Activated CD8-positive, alpha-beta memory T cell treated with anti-CD3 and anti-CD28 coated beads for 36 hours (primary cell): ENCODE data around the gene FPR2. TPM values are rescaled to one million over a fixed set of nuclear protein-coding genes. Genes with fewer than 3 reads are reported as not detected.

Experiments used
- CTCF ChIA-PET: fragments of 350-600 bp; sonication (Branson Sonifier 250); formaldehyde crosslinking; loops from one replicate; lab custom pipeline; 2021; ENCODE audit warnings: antibody characterized with exemption; lab: Charles Lee
- POLR2A ChIA-PET: fragments of 350-600 bp; sonication (Branson Sonifier 250); formaldehyde crosslinking; loops from one replicate; lab custom pipeline; 2021; ENCODE audit warnings: antibody characterized with exemption; lab: Charles Lee
- total RNA-seq, 2 experiments: library from RNA; stranded (reverse); gene quantifications; one replicate each; pipeline ENCODE4 v1.2.3, GENCODE V29; 2021

The FPR2 gene
- total RNA-seq, 2 experiments from 2014 or later: not detected

DNA sequence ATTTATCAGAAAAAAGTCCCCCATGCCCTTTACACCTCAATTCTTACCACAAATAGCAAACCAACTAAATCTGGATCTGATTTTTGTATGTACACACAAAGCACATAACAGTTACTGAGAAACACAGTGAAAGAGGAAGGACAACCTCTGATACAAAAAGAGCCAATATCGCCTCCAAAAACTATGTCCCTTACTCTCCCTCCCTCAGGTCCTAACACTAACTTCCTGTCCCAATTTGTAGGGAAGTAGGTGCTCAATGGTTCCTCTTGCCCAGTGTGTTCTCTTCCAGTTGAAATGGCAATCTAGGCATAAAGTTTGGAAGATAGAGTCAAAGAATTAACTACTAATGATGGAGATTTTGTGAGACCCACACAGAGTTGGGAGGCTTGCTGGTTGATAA is 18.2 kb downstream of the FPR2 start:
- POLR2A ChIA-PET: no interaction called here
- CTCF ChIA-PET: no interaction called here

DNA sequence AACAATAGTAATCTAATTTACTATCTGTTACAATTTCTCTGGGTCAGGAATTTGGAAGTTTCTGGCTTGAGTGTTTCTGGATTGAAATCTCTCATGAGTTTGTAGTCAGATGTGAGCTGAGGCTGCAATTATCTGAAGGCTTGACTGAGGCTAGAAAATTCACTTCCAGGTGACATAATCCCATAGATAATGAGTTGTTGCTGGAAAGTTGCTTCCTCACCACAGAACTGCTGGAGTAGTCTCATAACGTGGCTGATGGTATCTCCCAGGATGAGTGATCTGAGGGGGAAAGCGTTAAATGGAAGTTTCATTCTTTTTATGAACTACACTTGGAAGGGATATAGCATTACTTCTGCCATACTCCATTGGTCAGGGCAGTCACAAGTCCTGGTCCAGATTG is 18.7 kb downstream of the FPR2 start:
- ChIA-PET CTCF (no interaction called here), POLR2A (no interaction called here)

GRCh38 chr19:51780270-51780669 is 19.3 kb downstream of the FPR2 start:
- CTCF ChIA-PET: no interaction called here
- POLR2A ChIA-PET: no interaction called here

DNA sequence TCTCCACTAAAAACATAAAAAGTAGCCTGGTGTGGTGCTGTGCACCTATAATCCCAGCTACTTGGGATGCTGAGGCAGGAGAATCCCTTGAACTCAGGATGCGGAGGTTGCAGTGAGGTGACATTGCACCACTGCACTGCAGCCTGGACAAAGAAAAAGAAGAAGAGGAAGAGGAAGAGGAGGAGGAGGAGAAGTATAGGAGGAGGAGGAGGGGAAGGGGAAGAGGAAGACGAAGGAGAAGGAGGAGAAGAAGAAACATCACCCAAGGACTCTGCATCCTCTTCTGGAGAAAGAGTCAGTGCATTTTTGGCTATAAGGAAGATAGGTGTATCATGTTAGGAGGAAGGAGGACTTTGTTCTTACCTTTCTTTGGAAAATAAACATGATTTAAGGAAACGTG is 21.0 kb downstream of the FPR2 start:
- POLR2A ChIA-PET: no interaction called here
- CTCF ChIA-PET: no interaction called here

DNA sequence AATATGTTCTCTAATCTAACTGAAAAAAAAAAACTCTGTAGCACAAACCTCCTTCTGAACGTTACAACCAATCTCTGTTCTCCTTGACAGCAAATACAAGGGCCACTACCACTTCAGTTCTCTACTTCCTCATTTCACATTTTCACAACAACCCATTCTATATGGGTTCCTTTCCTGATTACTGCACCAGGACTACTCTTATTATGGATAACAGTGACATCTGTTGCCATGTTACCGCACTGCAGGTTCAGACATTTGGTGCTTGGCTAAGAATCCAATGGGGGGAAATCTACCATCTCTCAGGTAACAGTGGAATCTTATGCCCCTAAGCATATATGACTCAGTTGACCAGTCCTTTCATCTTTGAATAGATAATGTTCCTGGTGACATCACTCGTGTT is 22.4 kb downstream of the FPR2 start:
- POLR2A ChIA-PET: no interaction called here
- CTCF ChIA-PET: no interaction called here

DNA sequence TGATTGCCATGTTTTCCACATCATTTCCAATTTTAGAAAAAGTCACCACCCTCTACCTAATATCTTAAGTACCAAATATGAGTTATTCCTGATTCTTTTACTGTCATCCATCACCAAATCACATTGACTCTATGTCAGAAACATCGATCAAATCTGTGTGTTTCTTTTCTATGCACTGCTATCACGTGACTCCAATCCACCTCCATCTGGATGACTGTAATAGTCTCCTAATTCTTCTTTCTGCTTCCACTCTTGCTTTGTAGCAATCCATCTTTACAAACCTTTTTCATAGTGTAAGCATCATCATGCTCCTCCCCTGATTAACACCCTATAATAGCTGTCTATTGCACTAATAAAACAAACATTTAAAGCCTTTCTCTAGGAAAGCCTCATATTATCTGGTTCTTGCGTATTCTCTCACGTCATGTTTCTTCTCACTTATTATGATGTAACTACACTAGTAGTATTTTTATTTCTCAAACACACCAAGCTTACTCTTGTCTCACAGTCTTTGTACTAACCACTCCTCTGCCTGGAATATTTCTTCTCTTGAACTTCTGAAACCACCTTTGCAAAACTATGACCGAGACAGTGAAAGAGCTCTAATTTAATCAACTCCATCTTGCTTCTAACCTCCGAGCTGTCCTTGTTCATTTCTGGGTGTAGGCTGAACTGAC is 23.3 kb downstream of the FPR2 start:
- ChIA-PET POLR2A (no interaction called here), CTCF (no interaction called here)

- CTCF ChIA-PET: no interaction called here
- POLR2A ChIA-PET: no interaction called here
These were observed 24.1 kb downstream of the FPR2 start for GRCh38 chr19:51784922-51785690.

DNA sequence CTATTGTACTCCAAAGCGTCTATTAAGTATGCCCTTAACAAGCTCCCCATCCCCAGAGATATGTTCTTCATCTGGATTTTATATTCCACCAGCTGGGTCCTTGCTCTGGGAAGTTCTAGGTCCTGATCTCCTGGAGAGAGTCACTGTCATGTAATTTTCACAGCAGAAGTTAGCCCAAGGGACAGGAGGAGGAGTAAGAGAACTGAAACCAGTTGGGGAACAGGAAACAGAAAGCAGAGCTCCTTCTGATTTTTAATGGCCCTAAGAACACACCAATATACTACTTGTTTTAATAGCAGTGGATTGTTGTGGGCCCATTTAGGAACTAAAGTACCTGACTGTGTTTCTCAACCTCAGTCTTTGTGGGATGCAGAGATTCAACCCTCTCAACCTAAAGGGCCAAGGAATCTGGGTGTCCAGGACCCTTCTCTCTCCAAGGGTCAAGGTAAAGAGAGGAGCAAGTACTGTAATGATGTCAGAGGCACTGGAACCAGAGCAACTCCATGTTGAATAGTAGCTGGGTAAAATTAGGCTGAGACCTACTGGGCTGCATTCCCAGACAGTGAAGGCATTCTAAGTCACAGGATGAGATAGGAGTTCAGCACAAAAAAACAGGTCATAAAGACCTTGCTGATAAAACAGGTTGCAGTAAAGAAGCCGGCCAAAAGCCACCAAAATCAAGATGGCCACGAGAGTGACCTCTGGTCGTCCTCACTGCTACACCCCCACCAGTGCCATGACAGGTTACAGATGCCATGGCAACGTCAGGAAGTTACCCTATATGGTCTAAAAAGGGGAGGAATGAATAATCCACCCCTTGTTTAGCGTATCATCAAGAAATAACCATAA is 25.9 kb downstream of the FPR2 start:
- ChIA-PET CTCF (no interaction called here), POLR2A (no interaction called here)

- CTCF ChIA-PET: no interaction called here
These were observed 27.0 kb downstream of the FPR2 start for GRCh38 chr19:51788029-51788428.

GRCh38 chr19:51789061-51789795 is 28.2 kb downstream of the FPR2 start:
- POLR2A ChIA-PET: no interaction called here
- CTCF ChIA-PET: no interaction called here

More at GRCh38 chr19:51788029-51788428, 27.0 kb downstream of the FPR2 start:
- POLR2A ChIA-PET: no interaction called here

DNA sequence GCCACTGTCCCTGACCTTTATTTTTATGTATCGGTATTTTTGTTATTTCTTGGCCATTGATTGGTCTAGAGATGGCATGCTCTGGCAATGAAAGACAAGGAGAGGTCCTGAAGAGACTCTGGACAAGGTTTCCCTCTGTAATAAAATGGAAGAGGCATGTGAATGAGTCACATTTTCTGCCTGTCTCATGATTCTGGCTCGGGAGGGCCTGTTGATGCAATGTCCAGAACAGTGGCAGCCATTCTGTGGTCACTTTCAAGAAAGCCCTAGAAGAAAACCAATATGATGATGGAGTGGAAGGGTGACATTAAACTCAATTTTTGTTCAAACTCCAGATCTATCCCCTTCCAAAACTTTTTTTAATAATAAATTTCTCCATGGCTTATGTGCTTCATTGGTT is 32.0 kb downstream of the FPR2 start:
- CTCF ChIA-PET: no interaction called here
- POLR2A ChIA-PET: no interaction called here

DNA sequence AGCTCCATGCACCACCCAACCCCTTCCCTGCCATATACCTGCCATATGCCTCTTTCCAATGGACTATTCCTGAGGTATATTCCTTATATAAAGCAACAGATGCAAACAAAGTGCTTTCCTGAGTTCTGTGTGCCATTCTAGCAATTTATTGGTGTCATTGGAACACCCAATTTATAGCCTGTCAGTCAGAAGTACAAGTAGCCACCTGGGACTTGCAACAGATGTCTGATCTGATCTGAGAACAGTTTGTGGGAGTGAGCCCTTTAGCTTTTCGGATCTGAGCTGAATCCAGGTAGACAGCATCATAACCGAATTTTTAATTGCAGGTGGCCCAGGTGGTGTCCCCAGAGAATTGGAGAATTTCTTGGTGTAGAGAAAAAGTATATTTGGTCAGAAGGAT is 33.0 kb downstream of the FPR2 start:
- CTCF ChIA-PET: no interaction called here

DNA sequence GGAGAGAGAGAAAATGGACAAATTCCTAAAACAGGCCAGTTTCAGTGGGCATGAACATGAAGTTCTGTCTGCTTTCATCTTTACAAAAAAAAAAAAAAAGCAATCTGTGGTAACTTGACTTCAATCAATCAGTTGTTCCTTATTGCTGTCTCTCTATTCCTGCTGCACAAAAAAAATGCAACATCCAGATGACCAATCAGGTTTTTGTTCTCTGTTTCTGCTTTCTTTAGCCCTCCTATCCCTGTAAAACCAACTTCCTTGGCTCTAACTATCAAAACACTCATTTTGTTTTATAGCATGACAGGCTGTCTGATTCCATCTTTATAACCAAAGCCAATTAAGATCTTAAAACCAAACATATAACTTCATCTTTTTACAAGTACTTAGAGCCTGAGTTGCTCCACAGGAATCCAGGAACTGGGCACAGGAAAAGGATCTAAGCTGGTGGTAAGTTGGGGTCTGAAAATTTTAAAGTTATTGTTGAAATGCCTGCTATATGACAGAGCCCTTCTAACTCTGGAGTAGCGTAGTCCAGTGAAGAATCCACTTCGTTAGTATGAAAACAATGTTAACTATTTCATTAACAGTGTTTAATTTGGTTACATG is 34.0 kb downstream of the FPR2 start, which contains the start of gene FPR3:
Gene FPR3 (plus strand): TSS at position 273 of the 606 bp plus-strand sequence. CDS start 28,592 bp downstream, outside the sequence.
- CTCF ChIA-PET: no interaction called here
- POLR2A ChIA-PET: no interaction called here

More for the DNA sequence above, 33.0 kb downstream of the FPR2 start:
- POLR2A ChIA-PET: no interaction called here

- ChIA-PET CTCF (interaction anchor here (1.8 kb wide), 1 partner anchor 9 kb away, joined by 4 read pairs; no protein-coding TSS in a partner anchor), POLR2A (no interaction called here)
These were observed 35.3 kb downstream of the FPR2 start for GRCh38 chr19:51796195-51796679.

- POLR2A ChIA-PET: no interaction called here
- CTCF ChIA-PET: interaction anchor here (1.8 kb wide), 1 partner anchor 8 kb away, joined by 4 read pairs; no protein-coding TSS in a partner anchor
These were observed 36.5 kb downstream of the FPR2 start for GRCh38 chr19:51797480-51797879.

DNA sequence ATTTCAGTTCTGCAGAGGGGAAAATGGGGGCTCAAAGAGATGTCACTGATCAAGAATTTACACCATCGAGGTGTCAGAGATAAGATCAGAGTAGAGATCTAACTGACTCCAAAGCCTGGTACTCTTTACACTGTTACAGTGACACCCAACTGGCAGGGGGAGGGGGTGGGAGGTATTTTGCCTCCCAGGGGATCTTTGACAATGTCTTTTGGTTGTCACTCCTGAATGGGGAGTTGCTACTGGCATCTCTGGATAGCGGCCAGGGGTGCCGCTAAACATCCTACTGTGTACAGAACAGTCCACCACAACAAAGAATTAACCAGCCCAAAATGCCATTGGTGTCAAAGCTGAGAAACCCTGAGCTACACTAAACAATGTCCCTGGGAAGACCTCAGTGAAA is 37.1 kb downstream of the FPR2 start:
- CTCF ChIA-PET: no interaction called here
- POLR2A ChIA-PET: interaction anchor here (0.5 kb wide), 1 partner anchor 49 kb away, joined by 3 read pairs; no protein-coding TSS in a partner anchor

DNA sequence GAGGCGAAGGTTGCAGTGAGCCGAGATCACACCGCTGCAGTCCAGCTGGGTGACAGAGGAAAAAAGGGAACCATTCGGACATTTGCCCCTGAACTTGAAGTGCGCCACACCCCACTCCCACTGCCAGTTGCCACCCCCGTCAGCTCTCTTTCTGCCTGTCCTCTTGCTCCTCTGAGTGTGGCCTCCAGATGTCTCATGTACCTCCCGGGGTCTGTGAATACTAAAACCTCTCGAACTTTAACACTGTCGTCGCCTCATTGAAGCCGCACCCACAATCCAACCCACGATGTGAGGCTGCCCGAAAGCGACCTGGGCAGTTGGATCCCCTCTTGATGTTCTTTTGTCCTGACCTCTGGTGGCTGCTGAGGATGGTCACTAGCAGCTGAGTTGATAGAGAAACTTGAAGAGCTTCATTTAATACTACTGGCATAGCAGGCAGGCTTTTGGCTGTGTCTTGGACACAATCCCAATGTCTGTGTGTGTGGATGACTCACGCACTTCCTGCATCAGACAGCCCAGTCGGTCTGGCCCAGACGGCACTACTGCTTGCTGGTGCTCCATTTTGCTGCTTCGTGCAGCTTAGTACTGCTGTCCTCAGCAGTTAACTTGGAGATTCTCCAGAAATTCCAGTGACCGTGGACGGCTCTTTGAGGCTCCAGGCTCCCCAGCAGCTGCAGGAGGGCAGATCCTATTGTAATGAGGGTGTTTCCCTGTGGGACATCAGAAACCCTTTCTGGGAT is 38.2 kb downstream of the FPR2 start:
- POLR2A ChIA-PET: no interaction called here
- CTCF ChIA-PET: no interaction called here
